ENCODE data around the gene RPS15A.

Gene RPS15A

DNA sequence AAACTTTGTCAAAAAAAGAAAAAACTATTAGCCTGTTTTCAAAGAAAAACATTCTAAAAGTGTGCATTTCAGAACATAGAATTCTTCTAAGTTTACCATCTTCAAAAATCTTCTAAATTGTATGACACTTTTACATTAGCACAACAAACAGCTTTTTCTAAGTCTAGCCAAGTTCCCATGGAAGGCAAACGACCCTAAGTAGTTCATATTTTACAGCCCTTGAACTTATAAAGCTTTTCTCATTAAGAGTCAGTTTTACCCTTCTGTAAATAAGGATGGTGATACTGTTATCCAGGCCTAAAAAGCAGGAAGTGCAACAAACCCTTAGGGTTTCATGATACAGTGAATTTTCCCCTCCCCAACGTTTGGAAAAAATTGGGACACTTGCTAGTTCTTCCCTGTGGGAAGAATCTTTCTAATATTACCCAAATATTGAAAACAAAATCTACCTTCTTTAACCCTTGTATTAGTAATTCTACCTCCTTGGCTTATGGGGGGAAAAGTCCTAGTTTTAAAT lies 15.2 kb upstream of the RPS15A start:
- Histone ChIP-seq H3K9ac (ENCODE audit: low read length) (no peak overlapping the region), H2BK120ac (ENCODE audit: insufficient read depth, low read length, poor library complexity) (no peak overlapping the region), H2AFZ (ENCODE audit: insufficient read depth, low read length, poor library complexity) (no peak overlapping the region), H2AK5ac (ENCODE audit: low read length) (no peak overlapping the region), H3K4ac (ENCODE audit: low read depth, low read length) (no peak overlapping the region), H3K18ac (ENCODE audit: low read length) (no peak overlapping the region), H3K4me3 (ENCODE audit: low read depth, low read length) (no peak overlapping the region), H3K27me3 (ENCODE audit: insufficient read depth, low read length) (no peaks in the 10 kb centered on the region), H3K36me3 (ENCODE audit: control insufficient read depth in 1 of 2, insufficient read depth in 2 of 2, low read length in 2 of 2) (peaks cover 7 to 9% of the 10 kb centered on the region in 2 experiments), H2BK5ac (ENCODE audit: low read depth, low read length, poor library complexity) (no peak overlapping the region), H4K91ac (ENCODE audit: low read depth, low read length) (no peak overlapping the region), H4K12ac (ENCODE audit: low read depth, low read length) (no peak overlapping the region), H4K8ac (ENCODE audit: low read depth, low read length) (no peak overlapping the region), H3K14ac (ENCODE audit: low read length) (no peak overlapping the region), H3K23ac (ENCODE audit: low read length) (no peak overlapping the region), H3K4me1 (ENCODE audit: control insufficient read depth in 1 of 2, insufficient read depth in 2 of 2, low read length in 2 of 2) (no peaks in the 10 kb centered on the region), H3K4me2 (ENCODE audit: low read length) (no peak overlapping the region), H3K79me1 (ENCODE audit: low read length) (peaks cover 7% of the 10 kb centered on the region), H3K79me2 (ENCODE audit: control insufficient read depth, insufficient read depth, low read length, poor library complexity) (peaks cover 9% of the 10 kb centered on the region), H3K9me3 (ENCODE audit: insufficient read depth, low read depth, low read length) (no peaks in the 10 kb centered on the region), H3K27ac (ENCODE audit: low read depth, low read length) (no peak overlapping the region), H2BK12ac (ENCODE audit: low read length) (no peak overlapping the region)
- WGBS (ENCODE audit: extremely low coverage, insufficient coverage, insufficient read length) = no CpG with 5 or more reads among the region's 2 CpGs
- DNase-seq = no peak

DNA sequence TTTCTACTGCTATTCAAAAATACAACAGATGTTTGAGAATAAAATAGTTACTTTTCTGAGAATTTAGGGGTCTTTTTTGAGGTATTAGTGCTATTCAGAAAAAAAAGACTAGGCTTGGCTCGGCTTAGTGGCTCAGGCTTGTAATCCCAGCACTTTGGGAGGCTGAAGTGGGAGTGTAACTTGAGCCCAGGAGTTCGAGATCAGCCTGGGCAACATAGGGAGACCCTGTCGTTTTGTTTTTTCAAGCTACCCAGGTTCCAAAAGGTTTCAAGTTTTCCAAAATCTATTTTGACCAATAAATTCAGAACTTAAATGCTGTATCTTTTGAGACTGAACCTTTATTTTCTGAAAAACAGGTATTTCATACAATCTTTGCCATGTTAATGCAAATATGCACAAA lies 14.4 kb upstream of the RPS15A start:
- Histone ChIP-seq H3K14ac (ENCODE audit: low read length) (no peak overlapping the region), H3K4me1 (ENCODE audit: control insufficient read depth in 1 of 2, insufficient read depth in 2 of 2, low read length in 2 of 2) (peaks cover 2 to 3% of the 10 kb centered on the region in 2 experiments), H3K36me3 (ENCODE audit: control insufficient read depth in 1 of 2, insufficient read depth in 2 of 2, low read length in 2 of 2) (peaks cover 7 to 8% of the 10 kb centered on the region in 2 experiments), H3K9ac (ENCODE audit: low read length) (no peak overlapping the region), H3K4ac (ENCODE audit: low read depth, low read length) (no peak overlapping the region), H3K4me2 (ENCODE audit: low read length) (no peak overlapping the region), H2AFZ (ENCODE audit: insufficient read depth, low read length, poor library complexity) (no peak overlapping the region), H3K18ac (ENCODE audit: low read length) (no peak overlapping the region), H2BK120ac (ENCODE audit: insufficient read depth, low read length, poor library complexity) (no peak overlapping the region), H3K79me2 (ENCODE audit: control insufficient read depth, insufficient read depth, low read length, poor library complexity) (peaks cover 14% of the 10 kb centered on the region), H4K91ac (ENCODE audit: low read depth, low read length) (no peak overlapping the region), H2BK12ac (ENCODE audit: low read length) (no peak overlapping the region), H2AK5ac (ENCODE audit: low read length) (no peak overlapping the region), H3K4me3 (ENCODE audit: low read depth, low read length) (no peak overlapping the region), H3K27me3 (ENCODE audit: insufficient read depth, low read length) (no peaks in the 10 kb centered on the region), H4K12ac (ENCODE audit: low read depth, low read length) (no peak overlapping the region), H3K27ac (ENCODE audit: low read depth, low read length) (no peak overlapping the region), H2BK5ac (ENCODE audit: low read depth, low read length, poor library complexity) (no peak overlapping the region), H3K79me1 (ENCODE audit: low read length) (peaks cover 7% of the 10 kb centered on the region), H4K8ac (ENCODE audit: low read depth, low read length) (no peak overlapping the region), H3K23ac (ENCODE audit: low read length) (no peak overlapping the region), H3K9me3 (ENCODE audit: insufficient read depth, low read depth, low read length) (no peaks in the 10 kb centered on the region)
- no CpG with 5 or more reads among the region's 3 CpGs for WGBS (ENCODE audit: extremely low coverage, insufficient coverage, insufficient read length)
- no peak for DNase-seq

- Histone ChIP-seq H2BK12ac (ENCODE audit: low read length) (no peak overlapping the region), H3K79me2 (ENCODE audit: control insufficient read depth, insufficient read depth, low read length, poor library complexity) (peaks cover 17% of the 10 kb centered on the region), H3K27me3 (ENCODE audit: insufficient read depth, low read length) (no peaks in the 10 kb centered on the region), H3K4me2 (ENCODE audit: low read length) (no peak overlapping the region), H4K12ac (ENCODE audit: low read depth, low read length) (no peak overlapping the region), H3K23ac (ENCODE audit: low read length) (no peak overlapping the region), H3K4ac (ENCODE audit: low read depth, low read length) (no peak overlapping the region), H3K36me3 (ENCODE audit: control insufficient read depth in 1 of 2, insufficient read depth in 2 of 2, low read length in 2 of 2) (peaks cover 1 to 4% of the 10 kb centered on the region in 2 experiments), H2BK5ac (ENCODE audit: low read depth, low read length, poor library complexity) (no peak overlapping the region), H2AFZ (ENCODE audit: insufficient read depth, low read length, poor library complexity) (no peak overlapping the region), H2BK120ac (ENCODE audit: insufficient read depth, low read length, poor library complexity) (no peak overlapping the region), H3K18ac (ENCODE audit: low read length) (no peak overlapping the region), H4K8ac (ENCODE audit: low read depth, low read length) (no peak overlapping the region), H3K9me3 (ENCODE audit: insufficient read depth, low read depth, low read length) (no peaks in the 10 kb centered on the region), H3K27ac (ENCODE audit: low read depth, low read length) (no peak overlapping the region), H3K4me1 (ENCODE audit: control insufficient read depth in 1 of 2, insufficient read depth in 2 of 2, low read length in 2 of 2) (peaks cover 5 to 6% of the 10 kb centered on the region in 2 experiments), H2AK5ac (ENCODE audit: low read length) (no peak overlapping the region), H4K91ac (ENCODE audit: low read depth, low read length) (no peak overlapping the region), H3K9ac (ENCODE audit: low read length) (no peak overlapping the region), H3K79me1 (ENCODE audit: low read length) (peaks cover 7% of the 10 kb centered on the region), H3K4me3 (ENCODE audit: low read depth, low read length) (no peak overlapping the region), H3K14ac (ENCODE audit: low read length) (no peak overlapping the region)
- DNase-seq = no peak
- no CpG with 5 or more reads among the region's 5 CpGs for WGBS (ENCODE audit: extremely low coverage, insufficient coverage, insufficient read length)
Measured at GRCh38 chr16:18803569-18804462, 13.7 kb upstream of the RPS15A start.

DNA sequence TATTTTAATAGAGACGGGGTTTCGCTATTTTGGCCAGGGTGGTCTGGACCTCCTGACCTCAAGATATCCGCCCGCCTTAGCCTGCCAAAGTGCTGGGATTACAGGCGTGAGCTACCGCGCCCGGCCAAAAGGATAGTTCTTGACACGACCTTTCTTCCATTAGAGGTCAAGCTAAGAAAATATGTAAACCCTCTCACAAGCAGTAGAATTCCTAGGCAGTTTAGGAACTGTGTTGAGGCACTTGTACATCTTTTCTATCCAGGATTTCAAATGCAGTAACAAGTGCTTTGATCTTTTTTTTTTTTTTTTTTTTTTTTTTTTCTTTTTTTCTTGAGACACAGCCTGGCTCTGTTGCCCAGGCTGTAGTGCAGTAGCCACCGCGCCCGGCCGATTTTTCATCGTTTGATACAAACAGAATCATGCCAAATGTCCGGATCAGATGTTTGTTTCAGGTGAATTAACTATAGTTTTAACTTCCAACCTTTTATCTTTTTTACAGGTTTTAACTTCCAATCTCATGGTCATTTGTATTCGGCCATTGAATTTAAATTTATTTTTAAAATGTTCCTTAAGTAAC lies 12.7 kb upstream of the RPS15A start:
- peak in 1 of 2 donors; percentile 23 for DNase-seq
- Histone ChIP-seq H4K8ac (ENCODE audit: low read depth, low read length) (peak overlapping the region; percentile 53), H4K12ac (ENCODE audit: low read depth, low read length) (peak overlapping the region; percentile 69), H2BK120ac (ENCODE audit: insufficient read depth, low read length, poor library complexity) (no peak overlapping the region), H3K36me3 (ENCODE audit: control insufficient read depth in 1 of 2, insufficient read depth in 2 of 2, low read length in 2 of 2) (peaks cover 2 to 4% of the 10 kb centered on the region in 2 experiments), H3K27me3 (ENCODE audit: insufficient read depth, low read length) (no peaks in the 10 kb centered on the region), H3K79me2 (ENCODE audit: control insufficient read depth, insufficient read depth, low read length, poor library complexity) (peaks cover 18% of the 10 kb centered on the region), H2BK12ac (ENCODE audit: low read length) (peak overlapping the region; percentile 36), H3K14ac (ENCODE audit: low read length) (no peak overlapping the region), H3K9me3 (ENCODE audit: insufficient read depth, low read depth, low read length) (no peaks in the 10 kb centered on the region), H3K4me1 (ENCODE audit: control insufficient read depth in 1 of 2, insufficient read depth in 2 of 2, low read length in 2 of 2) (peaks cover 5 to 7% of the 10 kb centered on the region in 2 experiments), H3K4ac (ENCODE audit: low read depth, low read length) (no peak overlapping the region), H2AK5ac (ENCODE audit: low read length) (peak overlapping the region; percentile 26), H3K79me1 (ENCODE audit: low read length) (peaks cover 7% of the 10 kb centered on the region), H3K18ac (ENCODE audit: low read length) (no peak overlapping the region), H2BK5ac (ENCODE audit: low read depth, low read length, poor library complexity) (no peak overlapping the region), H2AFZ (ENCODE audit: insufficient read depth, low read length, poor library complexity) (no peak overlapping the region), H3K27ac (ENCODE audit: low read depth, low read length) (no peak overlapping the region), H3K23ac (ENCODE audit: low read length) (no peak overlapping the region), H3K9ac (ENCODE audit: low read length) (no peak overlapping the region), H3K4me2 (ENCODE audit: low read length) (no peak overlapping the region), H4K91ac (ENCODE audit: low read depth, low read length) (no peak overlapping the region), H3K4me3 (ENCODE audit: low read depth, low read length) (no peak overlapping the region)
- no CpG with 5 or more reads among the region's 16 CpGs for WGBS (ENCODE audit: extremely low coverage, insufficient coverage, insufficient read length)

Data from trophoblast cell (in vitro differentiated cells and primary cell).